ENCODE results near the gene GOLGA8R. TPM values are rescaled to one million over a fixed set of nuclear protein-coding genes. Genes with fewer than 3 reads are reported as not detected.
"Not testable (repeated sequence)": the region's sequence is repeated elsewhere in the genome, so short reads cannot be mapped to it uniquely, and the experiment has no call there.

Gene GOLGA8R
- total and polyA plus RNA-seq, 12 donors = 0.48 to 5.3 (median 3.8) TPM

- H3K9me3 ChIP-seq; H3K27me3 ChIP-seq; ATAC-seq; H3K4me1 ChIP-seq; H3K27ac ChIP-seq; H3K4me3 ChIP-seq; intact Hi-C loops (cut with DNase I); H3K36me3 ChIP-seq: not testable (repeated sequence)
- peak in 7 of 9 donors; percentile 29 to 48 (median 37) for TF ChIP-seq CTCF (IDR thresholded peaks at IDR 0.05)
- peak; percentile 47 to 52 for DNase-seq
- WGBS, 2 donors = 0 to 4% methylated on average over 2 of the region's 6 CpGs
Observed at GRCh38 chr15:30398988-30399387, 15.1 kb downstream of the GOLGA8R start.

GRCh38 chr15:30393664-30393991 is 20.4 kb downstream of the GOLGA8R start:
- H3K9me3 ChIP-seq; H3K27me3 ChIP-seq; intact Hi-C loops (cut with DNase I); DNase-seq; H3K36me3 ChIP-seq; H3K4me3 ChIP-seq; H3K4me1 ChIP-seq; H3K27ac ChIP-seq: not testable (repeated sequence)
- 0 to 3% methylated on average over 3 to 5 of the region's 23 CpGs for whole genome bisulfite sequencing, 2 donors
- peak in 6 of 8 donors; percentile 8 to 61 (median 41) for ATAC-seq

- intact Hi-C loops (cut with DNase I); H3K27me3 ChIP-seq; H3K9me3 ChIP-seq; DNase-seq; H3K36me3 ChIP-seq; H3K4me1 ChIP-seq; H3K27ac ChIP-seq: not testable (repeated sequence)
- WGBS, 2 donors = 2% methylated on average over 14 of the region's 74 CpGs; no CpG with 5 or more reads in 1 of the 2 donors
- peak; percentile 47 to 85 (median 64) for ATAC-seq
- peak within 1 kb of the TSS in 4 of 10 donors; percentile 28 to 48 (median 40) for H3K4me3 ChIP-seq
Observed at GRCh38 chr15:30392766-30393663, 21.0 kb downstream of the GOLGA8R start, which contains the start of gene CHRFAM7A. Gene CHRFAM7A (minus strand): TSS chr15:30393540. CDS start chr15:30383351, 10,189 bp downstream.

GRCh38 chr15:30386318-30386887 is 27.7 kb downstream of the GOLGA8R start:
- H3K27ac ChIP-seq; intact Hi-C loops (cut with DNase I); H3K36me3 ChIP-seq; H3K27me3 ChIP-seq; ATAC-seq; H3K4me1 ChIP-seq; H3K9me3 ChIP-seq; DNase-seq; H3K4me3 ChIP-seq: not testable (repeated sequence)
- no CpG with 5 or more reads among the region's 6 CpGs for WGBS, 2 donors

GRCh38 chr15:30377082-30377413 is 37.0 kb downstream of the GOLGA8R start:
- H3K4me3 ChIP-seq; H3K9me3 ChIP-seq; H3K27me3 ChIP-seq; DNase-seq; H3K27ac ChIP-seq; ATAC-seq; H3K4me1 ChIP-seq; H3K36me3 ChIP-seq; intact Hi-C loops (cut with DNase I): not testable (repeated sequence)
- WGBS, 2 donors = 60% methylated on average over 1 of the region's 5 CpGs; no CpG with 5 or more reads in 1 of the 2 donors

GRCh38 chr15:30376375-30377081 is 37.5 kb downstream of the GOLGA8R start:
- H3K27me3 ChIP-seq; H3K36me3 ChIP-seq; H3K27ac ChIP-seq; DNase-seq; H3K4me3 ChIP-seq; intact Hi-C loops (cut with DNase I); H3K9me3 ChIP-seq; H3K4me1 ChIP-seq: not testable (repeated sequence)
- peak in 1 of 8 donors; percentile 48 for ATAC-seq
- no CpG with 5 or more reads among the region's 17 CpGs for WGBS, 2 donors

- intact Hi-C loops (cut with DNase I); H3K4me3 ChIP-seq; H3K4me1 ChIP-seq; H3K9me3 ChIP-seq; H3K36me3 ChIP-seq; DNase-seq; H3K27me3 ChIP-seq; H3K27ac ChIP-seq: not testable (repeated sequence)
- 57 to 66% methylated on average over 3 to 4 of the region's 4 CpGs for WGBS, 2 donors
- peak in 2 of 8 donors; percentile 31 to 53 for ATAC-seq
Observed at GRCh38 chr15:30375872-30376271, 38.2 kb downstream of the GOLGA8R start.

GRCh38 chr15:30374862-30375261 is 39.2 kb downstream of the GOLGA8R start:
- H3K4me3 ChIP-seq; H3K27me3 ChIP-seq; H3K9me3 ChIP-seq; H3K27ac ChIP-seq; H3K36me3 ChIP-seq; intact Hi-C loops (cut with DNase I); H3K4me1 ChIP-seq; DNase-seq: not testable (repeated sequence)
- ATAC-seq = peak in 1 of 8 donors; percentile 17
- 56 to 68% methylated on average over 2 to 3 of the region's 10 CpGs for WGBS, 2 donors

GRCh38 chr15:30368271-30368670 is 45.8 kb downstream of the GOLGA8R start:
- H3K4me1 ChIP-seq; H3K36me3 ChIP-seq; H3K27me3 ChIP-seq; H3K4me3 ChIP-seq; H3K27ac ChIP-seq; intact Hi-C loops (cut with DNase I); H3K9me3 ChIP-seq; ATAC-seq; DNase-seq: not testable (repeated sequence)
- WGBS, 2 donors = no CpG with 5 or more reads among the region's 3 CpGs

GRCh38 chr15:30367246-30367645 is 46.8 kb downstream of the GOLGA8R start:
- H3K4me1 ChIP-seq; H3K27ac ChIP-seq; H3K27me3 ChIP-seq; DNase-seq; intact Hi-C loops (cut with DNase I); H3K36me3 ChIP-seq; H3K4me3 ChIP-seq; H3K9me3 ChIP-seq; ATAC-seq: not testable (repeated sequence)
- 92 to 97% methylated on average over 14 of the region's 17 CpGs for WGBS, 2 donors

Data from heart right ventricle (tissue), 16 donors.